IMR-90 (cell line): ENCODE measurements around the gene ADGRV1. TPM values are rescaled to one million over a fixed set of nuclear protein-coding genes. Genes with fewer than 3 reads are reported as not detected.

Experiments
- ATAC-seq: fragments of 200-7000 bp; cut with Tn5 transposase; 2 replicates; pipeline ENCODE4 v1.9.1; 2020; ENCODE audit warnings: low read depth, mild to moderate bottlenecking, moderate library complexity
- BruUV-seq: library from RNA; stranded (reverse); fragments of 400-500 nt; replicated peaks from 2 replicates; lab custom pipeline; 2021; lab: Mats Ljungman, UMichigan
- CTCF ChIA-PET: fragments of 300-600 bp; formaldehyde crosslinking; extraction: SDS; loops from one replicate; lab custom pipeline; 2021; ENCODE audit warnings: antibody characterized with exemption; lab: Yijun Ruan, JAX
- POLR2A ChIA-PET: fragments of 300-600 bp; sonication (Branson Sonifier 250); formaldehyde crosslinking; loops from one replicate; lab custom pipeline; 2022; ENCODE audit warnings: antibody characterized with exemption; ENCODE audit not compliant: unreplicated experiment; lab: Charles Lee
- DNase-seq: peaks from one replicate; pipeline ENCODE4 v3.0.0; 2013
- H2AFZ ChIP-seq: replicated peaks from 2 replicates; pipeline ENCODE3; 2013; ENCODE audit warnings: low read length, mild to moderate bottlenecking; ENCODE audit not compliant: poor library complexity
- H2AK5ac ChIP-seq: 2 replicates; pipeline ENCODE4 v1.6.1; 2013; ENCODE audit warnings: low read depth, low read length, inconsistent platforms
- H2AK9ac ChIP-seq: replicated peaks from 2 replicates; pipeline ENCODE3; 2013; ENCODE audit warnings: mild to moderate bottlenecking, low read depth, low read length, moderate library complexity; ENCODE audit not compliant: poor library complexity
- H2BK120ac ChIP-seq: 2 replicates; pipeline ENCODE4 v1.6.1; 2013; ENCODE audit warnings: low read depth, low read length, inconsistent platforms
- H2BK15ac ChIP-seq: 3 replicates; pipeline ENCODE4 v1.6.1; 2013; ENCODE audit warnings: low read depth, low read length, inconsistent platforms
- H2BK20ac ChIP-seq: 2 replicates; pipeline ENCODE4 v1.6.1; 2013; ENCODE audit warnings: low read depth, mild to moderate bottlenecking, inconsistent platforms, low read length, moderate library complexity
- H2BK5ac ChIP-seq: 2 replicates; pipeline ENCODE4 v1.6.1; 2013; ENCODE audit warnings: mild to moderate bottlenecking, low read depth, low read length, inconsistent platforms; ENCODE audit not compliant: poor library complexity, severe bottlenecking
- H3K14ac ChIP-seq: replicated peaks from 2 replicates; pipeline ENCODE4 v1.6.1; 2013; ENCODE audit warnings: low read depth, low read length, inconsistent platforms
- H3K18ac ChIP-seq: 2 replicates; pipeline ENCODE4 v1.6.1; 2013; ENCODE audit warnings: low read depth, low read length, control low read depth
- H3K23ac ChIP-seq: 2 replicates; pipeline ENCODE4 v1.6.1; 2013; ENCODE audit warnings: low read depth, low read length, inconsistent platforms
- H3K27ac ChIP-seq: 2 replicates; pipeline ENCODE4 v1.5.1; 2013; ENCODE audit warnings: mild to moderate bottlenecking, control low read depth, low read length; ENCODE audit not compliant: insufficient read depth
- H3K27me3 ChIP-seq: 2 replicates; pipeline ENCODE4 v1.6.1; 2013; ENCODE audit warnings: low read length; ENCODE audit not compliant: control insufficient read depth, insufficient read depth
- H3K36me3 ChIP-seq: 2 replicates; pipeline ENCODE4 v1.6.1; 2013; ENCODE audit warnings: low read length, mixed read lengths; ENCODE audit not compliant: control insufficient read depth, insufficient read depth
- H3K4ac ChIP-seq: 2 replicates; pipeline ENCODE4 v1.6.1; 2013; ENCODE audit warnings: low read depth, low read length, inconsistent platforms
- H3K4me1 ChIP-seq: 2 replicates; pipeline ENCODE4 v1.6.1; 2013; ENCODE audit warnings: low read length, mixed read lengths; ENCODE audit not compliant: control insufficient read depth, insufficient read depth
- H3K4me2 ChIP-seq: 2 replicates; pipeline ENCODE4 v1.6.1; 2013; ENCODE audit warnings: low read depth, mild to moderate bottlenecking, control low read depth, low read length, moderate library complexity
- H3K4me3 ChIP-seq: 2 replicates; pipeline ENCODE4 v1.5.1; 2013; ENCODE audit warnings: low read depth, mild to moderate bottlenecking, control low read depth, low read length, moderate library complexity; ENCODE audit not compliant: insufficient read depth
- H3K56ac ChIP-seq: 2 replicates; pipeline ENCODE4 v1.6.1; 2013; ENCODE audit warnings: low read length, inconsistent platforms; ENCODE audit not compliant: insufficient read depth; ENCODE audit errors: extremely low read depth
- H3K79me1 ChIP-seq, 2 experiments: 2 replicates each; pipeline ENCODE4 v1.6.1; 2013; ENCODE audit warnings: low read length in 2 of 2, inconsistent platforms in 1 of 2, low read depth in 1 of 2
- H3K9ac ChIP-seq: 2 replicates; pipeline ENCODE4 v1.6.1; 2013; ENCODE audit warnings: low read depth, low read length, control low read depth
- H3K9me1 ChIP-seq: 2 replicates; pipeline ENCODE4 v1.6.1; 2013; ENCODE audit warnings: low read length, inconsistent platforms; ENCODE audit not compliant: insufficient read depth
- H3K9me3 ChIP-seq: 2 replicates; pipeline ENCODE4 v1.6.1; 2013; ENCODE audit warnings: low read length; ENCODE audit not compliant: control insufficient read depth, insufficient read depth
- H4K20me1 ChIP-seq: 2 replicates; pipeline ENCODE4 v1.6.1; 2013; ENCODE audit warnings: low read length, inconsistent platforms; ENCODE audit not compliant: insufficient read depth
- H4K5ac ChIP-seq: 2 replicates; pipeline ENCODE4 v1.6.1; 2013; ENCODE audit warnings: mild to moderate bottlenecking, low read depth, low read length, control low read depth
- H4K8ac ChIP-seq, 2 experiments: 2 replicates each; pipeline ENCODE4 v1.6.1; 2013; ENCODE audit warnings: low read depth in 2 of 2, low read length in 2 of 2, control low read depth in 1 of 2, inconsistent platforms in 1 of 2
- H4K91ac ChIP-seq: 2 replicates; pipeline ENCODE4 v1.6.1; 2013; ENCODE audit warnings: low read depth, low read length, inconsistent platforms; ENCODE audit not compliant: insufficient read depth
- CHD1 ChIP-seq: IDR thresholded peaks from 2 replicates; pipeline ENCODE4 v1.6.1; 2012; ENCODE audit warnings: low read depth, low read length, improper control_type of control experiment
- CTCF ChIP-seq: conservative IDR thresholded peaks from 2 replicates; pipeline ENCODE4 v1.5.1; 2012; ENCODE audit warnings: mild to moderate bottlenecking, low read depth, low read length, improper control_type of control experiment
- ELK1 ChIP-seq: fragments of 150-350 bp; IDR thresholded peaks from 2 replicates; pipeline ENCODE4 v1.6.1; 2016; ENCODE audit warnings: low read depth, mild to moderate bottlenecking, low read length, moderate library complexity, borderline replicate concordance
- FOS ChIP-seq: fragments of 150-350 bp; IDR thresholded peaks from 2 replicates; pipeline ENCODE4 v1.6.1; 2016; ENCODE audit warnings: low read depth, low read length
- MAFK ChIP-seq: IDR thresholded peaks from 2 replicates; pipeline ENCODE4 v1.6.1; 2012; ENCODE audit warnings: low read depth, low read length, improper control_type of control experiment
- MAZ ChIP-seq: IDR thresholded peaks from 2 replicates; pipeline ENCODE4 v1.6.1; 2012; ENCODE audit warnings: low read depth, mild to moderate bottlenecking, low read length, improper control_type of control experiment, moderate library complexity, borderline replicate concordance
- MXI1 ChIP-seq: IDR thresholded peaks from 2 replicates; pipeline ENCODE4 v1.6.1; 2012; ENCODE audit warnings: low read depth, mild to moderate bottlenecking, low read length, moderate library complexity, borderline replicate concordance
- NFE2L2 ChIP-seq: fragments of 150-350 bp; IDR thresholded peaks from 2 replicates; pipeline ENCODE4 v1.6.1; 2016; ENCODE audit warnings: low read depth, mild to moderate bottlenecking, low read length
- POLR2A ChIP-seq: IDR thresholded peaks from 2 replicates; pipeline ENCODE4 v1.6.1; 2012; ENCODE audit warnings: mild to moderate bottlenecking, low read depth, low read length
- RAD21 ChIP-seq: IDR thresholded peaks from 2 replicates; pipeline ENCODE4 v1.6.1; 2012; ENCODE audit warnings: low read length, improper control_type of control experiment
- RCOR1 ChIP-seq: IDR thresholded peaks from 2 replicates; pipeline ENCODE4 v1.6.1; 2012; ENCODE audit warnings: mild to moderate bottlenecking, low read length, improper control_type of control experiment; ENCODE audit not compliant: insufficient replicate concordance
- RFX5 ChIP-seq: IDR thresholded peaks from 2 replicates; pipeline ENCODE4 v1.8.0; 2012; ENCODE audit warnings: low read depth, mild to moderate bottlenecking, low read length, moderate library complexity
- SMC3 ChIP-seq: fragments of 150-350 bp; IDR thresholded peaks from 2 replicates; pipeline ENCODE4 v1.6.1; 2016; ENCODE audit warnings: low read depth, mild to moderate bottlenecking, antibody characterized with exemption, low read length, moderate library complexity
- USF2 ChIP-seq: fragments of 150-350 bp; IDR thresholded peaks from 2 replicates; pipeline ENCODE4 v1.6.1; 2017; ENCODE audit warnings: mild to moderate bottlenecking, antibody characterized with exemption, low read length, low read depth
- WGBS, 2 experiments: methylation state at CpG; one replicate each; pipeline versions ENCODE4 v1.1.5 to v1.1.7; 2013; ENCODE audit warnings: missing lambda C conversion rate in 2 of 2; ENCODE audit not compliant: insufficient read length in 1 of 2; ENCODE audit errors: extremely low coverage in 2 of 2; 5-methylcytosine and 5-hydroxymethylcytosine counted together
- dilution Hi-C: fragments of 300-500 bp; cut with HindIII; formaldehyde crosslinking; loops from one replicate; pipeline ENCODE4 v1.14.3; 2018; ENCODE audit warnings: low sequenced_read_pairs; ENCODE audit not compliant: unreplicated experiment
- in situ Hi-C: fragments of 300-500 bp; cut with MboI; formaldehyde crosslinking; loops from 3 replicates; pipeline ENCODE4 v1.14.3; 2019; ENCODE audit warnings: low sequenced_read_pairs, inconsistent platforms, mixed read lengths
- intact Hi-C: fragments of 100-400 bp; cut with micrococcal nuclease; formaldehyde crosslinking; loops from 2 replicates; pipeline ENCODE4 v1.10.0; 2022
- polyA plus RNA-seq, 3 experiments: library from polyadenylated mRNA; depleted of rRNA; stranded (reverse); fragments of >200 nt; gene quantifications; 2 replicates each; pipeline ENCODE4 v1.2.3, GENCODE V29; 2012; ENCODE audit warnings: low replicate concordance in 1 of 3
- total RNA-seq: library from RNA; depleted of rRNA; stranded (reverse); fragments of >200 nt; gene quantifications from 2 replicates; pipeline ENCODE4 v1.2.3, GENCODE V29; 2012

The ADGRV1 gene
- total and polyA plus RNA-seq, 2 of the 4 experiments (the other 2 are of a cell fraction) = under 0.01 TPM; not detected in 1

- Histone ChIP-seq H3K9me3 (no peaks in the 10 kb centered on the region), H3K23ac (0 out of 2 replicates have a peak overlapping the region, but pooled peaks have one; percentile 5), H3K4me1 (peaks cover 10% of the 10 kb centered on the region; the same call in 1 of the 2 replicates), H2BK120ac (peak overlapping the region; percentile 52), H4K91ac (no peak overlapping the region), H2AK9ac (no peak overlapping the region), H3K9me1 (0 out of 2 replicates have a peak, but pooled peaks cover 3% of the 10 kb centered on the region), H3K18ac (no peak overlapping the region; the same call in 1 of the 2 replicates), H3K9ac (no peak overlapping the region), H2AK5ac (0 out of 2 replicates have a peak overlapping the region, but pooled peaks have one; percentile 18), H3K79me1 (no peaks in the 10 kb centered on the region), H3K14ac (peak overlapping the region; percentile 37), H4K5ac (peak overlapping the region; percentile 16; the same call in 1 of the 2 replicates), H3K27me3 (no peaks in the 10 kb centered on the region), H3K56ac (no peak overlapping the region), H2BK15ac (peak overlapping the region; percentile 41; the same call in 1 of the 3 replicates), H2BK5ac (no peak overlapping the region), H2AFZ (peak overlapping the region; percentile 12), H4K20me1 (no peaks in the 10 kb centered on the region), H3K4ac (peak overlapping the region; percentile 33; the same call in 1 of the 2 replicates), H3K27ac (no peak overlapping the region), H3K4me2 (no peak overlapping the region), H3K36me3 (no peaks in the 10 kb centered on the region), H2BK20ac (peak overlapping the region; percentile 60; the same call in 1 of the 2 replicates), H4K8ac (no peak overlapping the region; a peak in 1 of 4 replicates), H3K4me3 (no peak overlapping the region)
- intact Hi-C loops (no loop called here), in situ Hi-C loops (no loop called here), dilution Hi-C loops (no loop called here)
- BruUV-seq = no TSS peak
- CTCF ChIA-PET = no interaction called here
- ATAC-seq (no peak), DNase-seq (no peak)
- 60% methylated on average over 2 of the region's 5 CpGs; no CpG with 5 or more reads in 1 of the 2 experiments for WGBS, 2 experiments
- POLR2A ChIA-PET = no interaction called here
- TF ChIP-seq MXI1 (no peak), SMC3 (no peak), CTCF (no peak), RFX5 (no peak), RAD21 (no peak), NFE2L2 (no peak), USF2 (no peak), CHD1 (no peak), MAZ (no peak), FOS (no peak), POLR2A (no peak), ELK1 (no peak), MAFK (no peak), RCOR1 (no peak)
Observed at GRCh38 chr5:91135475-91136248, 577.1 kb downstream of the ADGRV1 start.
